AG04450 (cell line): ENCODE measurements around the gene HPS6. TPM values are rescaled to one million over a fixed set of nuclear protein-coding genes. Genes with fewer than 3 reads are reported as not detected.

Experiments
- CTCF ChIA-PET: fragments of 300-600, 350-600 bp; formaldehyde crosslinking; extraction: SDS; loops from one replicate; lab custom pipeline; 2022; ENCODE audit warnings: antibody characterized with exemption, inconsistent platforms; lab: Charles Lee
- POLR2A ChIA-PET: fragments of 350-600 bp; formaldehyde crosslinking; extraction: SDS; loops from one replicate; lab custom pipeline; 2021; ENCODE audit warnings: antibody characterized with exemption, inconsistent platforms; lab: Yijun Ruan, JAX
- DNase-seq: peaks from one replicate; pipeline ENCODE4 v3.0.0-alpha.2; 2011; ENCODE audit warnings: low read depth, low spot score
- H3K27ac ChIP-seq: one replicate; pipeline ENCODE4 v1.5.1; 2012; ENCODE audit warnings: low read depth, low read length, control low read depth
- H3K27me3 ChIP-seq: one replicate; pipeline ENCODE4 v1.6.0; 2012; ENCODE audit warnings: low read length; ENCODE audit not compliant: control insufficient read depth, insufficient read depth
- H3K4me3 ChIP-seq: 2 replicates; pipeline ENCODE4 v1.5.1; 2011; ENCODE audit warnings: mild to moderate bottlenecking, low read depth, low read length, control low read depth
- H3K9me3 ChIP-seq: 2 replicates; pipeline ENCODE4 v1.5.1; 2012; ENCODE audit warnings: low read length; ENCODE audit not compliant: control insufficient read depth, insufficient read depth
- polyA plus RNA-seq: library from polyadenylated mRNA; depleted of rRNA; stranded (reverse); fragments of >200 nt; gene quantifications from 2 replicates; pipeline ENCODE4 v1.2.3, GENCODE V29; 2011
- TF ChIP-seq, protein P1 (sequence below): IDR thresholded peaks from 2 replicates; pipeline ENCODE4 v1.5.1; 2011; ENCODE audit warnings: low read depth, low read length, control low read depth, inconsistent platforms

HPS6 gene
- polyA plus RNA-seq, 1 experiment = 6.4 TPM

GRCh38 chr10:102083541-102083940, 18.4 kb downstream of the HPS6 start:
- TF ChIP-seq, protein P1, sequence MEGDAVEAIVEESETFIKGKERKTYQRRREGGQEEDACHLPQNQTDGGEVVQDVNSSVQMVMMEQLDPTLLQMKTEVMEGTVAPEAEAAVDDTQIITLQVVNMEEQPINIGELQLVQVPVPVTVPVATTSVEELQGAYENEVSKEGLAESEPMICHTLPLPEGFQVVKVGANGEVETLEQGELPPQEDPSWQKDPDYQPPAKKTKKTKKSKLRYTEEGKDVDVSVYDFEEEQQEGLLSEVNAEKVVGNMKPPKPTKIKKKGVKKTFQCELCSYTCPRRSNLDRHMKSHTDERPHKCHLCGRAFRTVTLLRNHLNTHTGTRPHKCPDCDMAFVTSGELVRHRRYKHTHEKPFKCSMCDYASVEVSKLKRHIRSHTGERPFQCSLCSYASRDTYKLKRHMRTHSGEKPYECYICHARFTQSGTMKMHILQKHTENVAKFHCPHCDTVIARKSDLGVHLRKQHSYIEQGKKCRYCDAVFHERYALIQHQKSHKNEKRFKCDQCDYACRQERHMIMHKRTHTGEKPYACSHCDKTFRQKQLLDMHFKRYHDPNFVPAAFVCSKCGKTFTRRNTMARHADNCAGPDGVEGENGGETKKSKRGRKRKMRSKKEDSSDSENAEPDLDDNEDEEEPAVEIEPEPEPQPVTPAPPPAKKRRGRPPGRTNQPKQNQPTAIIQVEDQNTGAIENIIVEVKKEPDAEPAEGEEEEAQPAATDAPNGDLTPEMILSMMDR = no peak
- Histone ChIP-seq H3K27ac (no peak overlapping the region), H3K9me3 (no peaks in the 10 kb centered on the region), H3K4me3 (no peak overlapping the region), H3K27me3 (no peaks in the 10 kb centered on the region)
- CTCF ChIA-PET = interaction anchor here (0.6 to 3.9 kb wide), 6 partner anchors 10 to 269 kb away, joined by 3 to 51 read pairs (median 4); partner anchors contain the start of gene ARMH3
- no peak for DNase-seq
- POLR2A ChIA-PET = interaction anchor here (0.6 kb wide), 1 partner anchor 35 kb away, joined by 3 read pairs; no protein-coding TSS in a partner anchor

GRCh38 chr10:102085336-102085735, 20.2 kb downstream of the HPS6 start:
- POLR2A ChIA-PET = no interaction called here
- Histone ChIP-seq H3K4me3 (no peak overlapping the region), H3K27me3 (no peaks in the 10 kb centered on the region), H3K9me3 (no peaks in the 10 kb centered on the region), H3K27ac (no peak overlapping the region)
- TF ChIP-seq, protein P1 = no peak
- DNase-seq = no peak
- CTCF ChIA-PET = no interaction called here

DNA sequence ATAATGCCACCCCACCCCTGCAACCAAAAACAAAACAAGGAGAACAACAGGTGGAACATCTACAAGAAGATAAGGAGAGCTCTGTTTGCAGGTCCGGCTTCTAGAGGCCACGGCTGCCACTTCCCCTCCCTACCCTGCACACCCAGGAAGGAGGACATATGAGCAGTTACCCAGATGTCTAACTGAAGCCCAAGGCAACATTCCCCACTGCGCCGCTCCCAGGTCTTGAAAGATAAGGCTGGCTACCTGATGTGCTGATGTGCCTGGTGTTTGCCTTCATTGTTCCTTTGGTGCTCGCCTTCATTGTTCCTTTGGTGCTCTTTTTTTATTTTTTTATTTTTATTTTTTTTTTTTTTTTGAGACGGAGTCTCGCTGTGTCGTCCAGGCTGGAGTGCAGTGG, 21.0 kb downstream of the HPS6 start:
- no peak overlapping the region for H3K27ac ChIP-seq
- ChIA-PET CTCF (interaction anchor here (1.9 kb wide), 1 partner anchor 13 kb away, joined by 9 read pairs; no protein-coding TSS in a partner anchor), POLR2A (interaction anchor here (0.6 kb wide), 1 partner anchor 230 kb away, joined by 3 read pairs; no protein-coding TSS in a partner anchor)
- H3K27me3 ChIP-seq = no peaks in the 10 kb centered on the region
- H3K9me3 ChIP-seq = no peaks in the 10 kb centered on the region
- DNase-seq = no peak
- no peak overlapping the region for H3K4me3 ChIP-seq
- TF ChIP-seq, protein P1 = no peak

DNA sequence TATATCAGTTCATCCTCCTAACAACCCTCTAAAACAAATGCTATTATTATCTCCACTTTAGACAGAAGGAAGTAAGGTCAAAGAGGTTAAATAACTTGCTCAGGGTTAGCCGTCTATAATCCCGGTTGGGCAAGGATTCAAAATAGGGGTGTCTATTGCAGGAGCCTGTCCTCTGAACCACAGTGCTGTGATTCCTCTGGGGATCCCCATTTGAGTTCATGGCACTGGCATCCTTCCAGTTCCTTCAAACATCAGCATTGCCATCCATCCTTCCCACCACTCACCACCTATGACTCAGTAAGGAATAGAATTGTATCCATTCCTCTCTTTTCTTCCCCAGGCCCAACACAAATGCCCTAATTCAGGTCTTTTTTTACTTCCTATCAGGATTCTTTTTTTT, 25.6 kb downstream of the HPS6 start:
- ChIA-PET CTCF (no interaction called here), POLR2A (no interaction called here)

DNA sequence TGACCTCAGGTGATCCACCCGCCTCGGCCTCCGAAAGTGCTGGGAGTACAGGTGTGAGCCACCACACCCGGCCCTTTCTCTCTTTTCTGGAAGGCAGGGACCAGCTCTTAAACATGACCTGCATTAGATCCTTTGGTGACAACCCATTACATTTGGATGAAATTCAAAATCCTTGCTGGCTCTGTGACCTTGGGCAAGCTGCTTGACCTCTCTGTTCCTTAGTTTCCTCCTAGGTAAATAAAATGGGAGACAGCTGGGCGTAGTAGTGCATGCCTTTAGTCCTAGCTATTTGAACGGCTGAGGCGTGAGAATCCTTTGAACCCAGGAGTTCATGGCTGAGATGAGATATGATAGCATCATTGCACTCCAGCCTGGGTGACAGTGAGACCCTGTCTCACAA, 31.3 kb downstream of the HPS6 start:
- POLR2A ChIA-PET = no interaction called here

More for the DNA sequence above, 25.6 kb downstream of the HPS6 start:
- Histone ChIP-seq H3K27ac (no peak overlapping the region), H3K27me3 (no peaks in the 10 kb centered on the region), H3K4me3 (no peak overlapping the region), H3K9me3 (no peaks in the 10 kb centered on the region)
- no peak for DNase-seq
- TF ChIP-seq, protein P1 = no peak

More for the DNA sequence above, 31.3 kb downstream of the HPS6 start:
- Histone ChIP-seq H3K4me3 (no peak overlapping the region), H3K9me3 (no peaks in the 10 kb centered on the region), H3K27ac (no peak overlapping the region), H3K27me3 (no peaks in the 10 kb centered on the region)
- CTCF ChIA-PET = interaction anchor here (1.0 to 2.5 kb wide), 2 partner anchors 24 to 256 kb away, joined by 3 to 9 read pairs; no protein-coding TSS in a partner anchor
- DNase-seq = no peak
- TF ChIP-seq, protein P1 = no peak
